Liver (tissue), 2 donors: ENCODE measurements around the gene PARP8.

Experiments used
- CTCF ChIP-seq: fragments of 150-350 bp; IDR thresholded peaks from 2 replicates; pipeline ENCODE4 v1.5.1; 2017; ENCODE audit warnings: improper control_type of control experiment, low read depth, low read length; ENCODE audit not compliant: missing input control
- MAX ChIP-seq: IDR thresholded peaks from 2 replicates; pipeline ENCODE4 v1.6.1; 2016; ENCODE audit warnings: antibody characterized with exemption
- donor health status: healthy.

- TF ChIP-seq MAX (no peak), CTCF (no peak)
Measured at GRCh38 chr5:50759526-50760270, 93.3 kb downstream of the PARP8 start.
